GM18511 (cell line): Measurements from ENCODE around the gene FCGBP.
"Not testable (repeated sequence)": the region's sequence is repeated elsewhere in the genome, so short reads cannot be mapped to it uniquely, and the experiment has no call there.

ENCODE experiments used
- ATAC-seq: cut with Tn5 transposase; IDR thresholded peaks from one replicate; pipeline ENCODE4 v1.9.1; 2021; ENCODE audit warnings: mild to moderate bottlenecking, moderate library complexity; ENCODE audit not compliant: unreplicated experiment

FCGBP gene

DNA sequence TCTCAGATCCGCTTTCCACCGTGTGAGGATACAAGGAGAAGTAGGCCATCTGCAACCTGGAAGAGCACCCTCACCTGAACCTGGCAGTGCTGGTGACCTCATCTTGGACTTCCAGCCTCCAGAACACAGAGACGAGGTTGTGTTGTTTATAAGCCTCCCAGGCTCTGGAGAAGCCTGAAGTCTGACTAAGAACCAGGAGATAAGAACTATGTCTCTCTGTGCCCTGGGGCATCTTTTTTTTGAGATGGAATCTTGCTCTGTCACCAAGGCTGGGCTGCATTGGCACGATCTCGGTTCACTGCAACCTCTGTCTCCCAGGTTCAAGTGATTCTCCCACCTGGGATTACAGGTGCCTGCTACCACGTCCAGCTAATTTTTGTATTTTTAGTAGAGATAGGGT lies 14.5 kb downstream of the FCGBP start:
- ATAC-seq = no peak

DNA sequence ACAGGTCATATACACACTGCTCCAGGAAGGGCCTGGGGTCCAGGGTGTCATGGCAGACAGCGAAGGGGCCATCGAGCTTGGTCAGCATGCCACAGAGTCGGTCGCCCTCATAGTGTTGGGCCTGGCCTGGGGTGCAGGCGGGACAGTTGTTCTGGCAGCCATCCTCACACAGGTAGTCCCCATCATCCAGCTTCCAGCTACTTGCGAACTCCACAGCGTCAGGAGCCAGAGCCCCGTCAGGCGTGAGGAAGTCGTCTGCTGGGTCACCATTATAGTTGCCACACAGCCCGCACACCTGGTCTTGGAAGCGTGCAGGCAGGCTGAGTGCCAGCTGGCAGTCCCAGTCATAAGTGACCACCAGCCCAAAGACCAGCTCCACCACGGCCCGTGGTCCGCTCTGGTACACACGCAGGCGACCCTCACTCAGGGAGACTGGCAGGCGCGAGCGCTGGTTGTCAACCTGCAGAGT lies 16.2 kb downstream of the FCGBP start:
- no peak for ATAC-seq

DNA sequence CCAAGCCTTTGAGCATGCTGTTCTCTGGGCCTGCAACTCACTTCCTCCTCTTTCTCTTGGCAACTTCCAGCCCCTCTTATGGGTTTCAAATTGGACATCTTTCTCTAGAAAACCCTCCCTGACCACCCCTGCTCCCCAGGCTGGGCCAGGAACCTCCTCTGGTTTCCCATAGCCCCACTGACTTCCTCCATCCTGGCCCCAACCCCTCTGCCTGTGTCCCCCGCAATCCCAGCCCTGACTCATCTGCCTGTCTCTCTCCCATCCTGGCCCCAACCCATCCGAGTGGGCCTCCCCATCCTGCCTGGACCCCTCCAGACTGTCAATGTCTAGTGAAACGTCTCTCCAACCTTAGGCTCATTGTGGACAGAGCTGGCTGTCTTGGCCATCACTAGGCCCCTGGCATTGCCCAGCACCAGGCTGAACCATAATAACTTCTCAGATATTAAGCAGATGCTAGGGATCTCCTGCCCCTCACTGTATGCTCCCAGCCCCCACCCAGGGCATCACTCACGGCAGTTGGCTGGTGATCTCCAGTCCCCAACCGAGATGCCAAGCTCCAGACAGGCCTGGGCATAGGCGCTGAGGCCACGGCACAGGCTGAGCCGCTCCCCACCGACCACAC lies 16.8 kb downstream of the FCGBP start:
- ATAC-seq = no peak

GRCh38 chr19:39916851-39917396 lies 17.5 kb downstream of the FCGBP start:
- ATAC-seq = no peak

DNA sequence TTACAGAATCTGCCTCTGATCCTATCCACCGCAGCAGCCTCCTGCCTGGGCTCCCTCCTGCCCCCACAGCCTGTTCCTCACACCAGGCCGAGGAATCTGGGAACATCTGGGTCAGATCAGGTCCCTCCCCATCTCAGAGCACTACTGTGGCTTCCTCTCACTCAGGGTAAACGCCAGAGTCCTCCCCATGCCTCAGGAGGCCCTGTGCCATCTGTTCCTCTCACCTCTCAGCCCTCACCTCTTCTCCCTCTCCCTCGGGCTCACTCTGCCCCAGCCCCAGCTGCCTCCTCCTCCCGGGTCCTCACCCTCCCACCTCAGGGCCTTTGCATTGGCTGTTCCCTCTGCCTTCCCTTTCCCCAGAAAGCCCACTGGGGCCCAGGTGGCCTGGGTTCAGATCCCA lies 18.2 kb downstream of the FCGBP start:
- ATAC-seq = no peak

- ATAC-seq = no peak
Measured at GRCh38 chr19:39915848-39916215, 18.6 kb downstream of the FCGBP start.

DNA sequence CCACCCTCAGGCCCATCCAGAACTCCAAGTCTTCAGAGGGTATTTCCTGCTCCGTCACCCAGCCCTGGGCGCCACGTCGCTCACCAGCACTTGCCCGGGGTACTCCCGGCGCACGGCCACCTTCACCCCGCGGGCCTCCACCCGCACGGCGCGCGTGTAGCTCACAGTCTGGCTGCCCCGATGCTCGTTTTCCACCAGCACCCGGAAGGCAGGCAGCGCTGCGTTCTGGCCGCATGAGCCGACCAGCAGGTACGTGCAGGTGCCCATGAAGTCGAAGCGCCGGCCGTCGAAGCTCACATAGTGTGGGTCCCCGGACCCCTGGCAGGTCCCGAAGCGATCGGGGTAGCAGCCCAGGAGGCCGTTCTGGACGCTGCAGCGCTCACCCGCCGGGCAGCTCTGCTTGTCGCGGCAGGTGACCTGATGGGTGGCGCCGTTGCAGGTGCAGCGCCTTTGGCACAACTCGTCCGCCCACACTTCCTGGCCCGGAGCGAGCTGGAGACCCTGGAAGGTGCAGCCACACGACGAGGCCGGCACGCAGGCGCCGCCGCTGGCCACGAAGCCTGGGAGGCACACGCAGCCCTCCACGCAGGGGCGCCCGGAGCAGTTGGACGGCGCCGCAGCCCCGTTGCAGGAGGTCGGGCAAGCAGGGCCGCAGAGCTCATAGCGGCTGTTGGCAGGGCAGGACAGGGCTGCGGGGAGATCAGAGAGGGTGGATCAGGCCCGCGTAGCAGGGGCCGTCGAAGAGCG lies 19.2 kb downstream of the FCGBP start:
- ATAC-seq = no peak

GRCh38 chr19:39913682-39914333 lies 20.6 kb downstream of the FCGBP start:
- ATAC-seq = no peak

- no peak for ATAC-seq
Measured at GRCh38 chr19:39908803-39909202, 25.6 kb downstream of the FCGBP start.

DNA sequence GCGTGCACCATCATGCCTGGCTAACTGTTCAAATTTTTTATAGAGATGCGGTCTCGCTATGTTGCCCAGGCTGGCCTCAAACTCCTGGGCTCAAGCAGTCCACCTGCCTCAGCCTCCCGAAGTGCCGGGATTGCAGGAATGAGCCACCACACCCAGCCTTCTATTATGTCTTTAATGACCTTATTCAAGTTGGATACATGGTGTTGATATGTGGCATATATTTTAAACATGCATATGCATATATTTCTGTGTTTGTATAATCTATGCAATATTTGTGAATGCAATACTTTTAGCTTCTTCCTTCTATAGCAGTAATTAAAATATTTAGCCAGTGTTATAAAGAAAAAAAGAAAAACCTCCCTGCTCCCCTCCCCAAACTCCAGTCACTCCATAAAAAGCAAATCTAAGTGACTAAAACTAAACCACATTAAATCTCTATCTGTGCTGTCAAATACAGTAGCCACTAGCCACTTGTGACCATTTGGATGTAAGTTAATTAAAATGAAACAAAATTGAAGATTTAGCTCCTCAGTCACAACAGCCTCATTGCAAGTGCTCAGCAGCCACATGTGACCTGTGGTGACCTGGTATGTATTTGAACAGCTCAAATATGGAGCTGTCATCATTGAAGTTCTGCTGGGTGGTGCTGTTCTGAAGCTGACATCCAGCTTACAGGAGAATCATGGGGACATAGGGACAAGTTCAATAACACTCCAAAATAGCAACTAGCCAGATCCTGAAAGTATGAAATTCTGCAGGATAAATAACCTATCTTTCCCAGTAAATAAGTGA lies 27.4 kb downstream of the FCGBP start:
- no peak for ATAC-seq

- ATAC-seq = no peak
Measured at GRCh38 chr19:39906283-39906682, 28.2 kb downstream of the FCGBP start.

- not testable (repeated sequence) for ATAC-seq
Measured at GRCh38 chr19:39903486-39904091, 30.8 kb downstream of the FCGBP start.

GRCh38 chr19:39902326-39902725 lies 32.1 kb downstream of the FCGBP start:
- not testable (repeated sequence) for ATAC-seq

GRCh38 chr19:39901681-39902080 lies 32.8 kb downstream of the FCGBP start:
- ATAC-seq = not testable (repeated sequence)

- ATAC-seq = not testable (repeated sequence)
Measured at GRCh38 chr19:39898858-39899257, 35.6 kb downstream of the FCGBP start.

DNA sequence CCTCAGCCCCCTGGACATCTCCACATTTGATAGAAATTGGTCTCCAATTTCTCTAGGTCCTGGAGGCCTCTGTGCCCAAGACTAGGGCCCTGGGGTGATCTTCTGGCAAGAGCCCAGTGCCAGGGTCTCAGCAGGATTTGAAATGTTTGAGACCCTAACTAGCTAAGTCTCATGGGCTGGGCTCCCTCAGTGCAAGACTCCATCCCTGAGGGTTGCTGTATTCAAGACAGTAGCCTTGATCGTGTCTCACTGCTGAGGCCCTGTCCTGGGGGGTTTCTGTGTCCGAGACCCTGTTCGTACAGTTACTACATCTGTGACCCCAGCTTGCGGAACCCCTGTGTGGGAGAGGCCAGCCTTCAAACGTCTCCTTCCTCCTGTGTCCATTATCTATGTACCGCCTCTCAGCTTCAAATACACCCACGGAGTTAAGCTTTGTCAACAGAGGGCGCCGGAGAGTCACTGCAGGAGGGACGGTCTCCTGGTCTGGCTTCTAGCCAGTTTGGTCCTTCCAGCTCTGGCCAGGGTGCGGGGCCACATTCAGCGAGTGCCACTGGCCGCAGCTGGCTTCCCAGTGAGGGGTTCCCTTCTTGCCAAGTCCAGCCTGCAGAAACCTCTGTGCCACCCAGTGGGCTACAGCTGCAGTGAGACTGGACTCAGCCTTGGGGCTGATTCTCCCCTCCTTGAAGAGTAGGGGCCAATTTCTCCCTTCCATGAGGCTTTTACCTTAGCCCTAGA lies 36.8 kb downstream of the FCGBP start:
- peak; percentile 44 for ATAC-seq

- not testable (repeated sequence) for ATAC-seq
Measured at GRCh38 chr19:39895096-39895495, 39.3 kb downstream of the FCGBP start.

DNA sequence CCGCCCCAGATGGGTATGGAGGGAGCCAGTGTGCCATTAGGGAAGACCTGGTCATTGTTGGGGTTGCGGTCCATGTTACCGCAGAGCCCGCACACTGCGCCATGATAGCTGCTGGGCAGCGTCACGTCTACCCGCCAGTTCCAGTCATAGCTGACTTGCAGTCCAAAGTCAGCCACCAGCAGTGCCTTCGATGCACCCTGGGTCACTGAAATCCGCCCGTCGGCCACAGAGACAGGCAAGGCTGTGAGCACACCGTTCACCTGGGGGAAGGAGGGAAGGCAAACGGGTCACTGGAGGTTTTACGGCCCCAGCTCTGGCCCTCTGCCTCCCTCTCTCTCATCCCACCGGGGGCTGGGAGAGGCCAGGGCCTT lies 40.2 kb downstream of the FCGBP start:
- ATAC-seq = not testable (repeated sequence)

GRCh38 chr19:39893366-39894235 lies 40.8 kb downstream of the FCGBP start:
- not testable (repeated sequence) for ATAC-seq
